ENCODE results near the gene RGS9. TPM values are rescaled to one million over a fixed set of nuclear protein-coding genes. Genes with fewer than 3 reads are reported as not detected.
"Not testable (repeated sequence)": the region's sequence is repeated elsewhere in the genome, so short reads cannot be mapped to it uniquely, and the experiment has no call there.

The RGS9 gene
- total and polyA plus RNA-seq, 10 of the 15 experiments (the other 5 are each of a cell fraction or from before 2014, with no cell fraction given): 1.1 to 10.6 (median 5.6) TPM

DNA sequence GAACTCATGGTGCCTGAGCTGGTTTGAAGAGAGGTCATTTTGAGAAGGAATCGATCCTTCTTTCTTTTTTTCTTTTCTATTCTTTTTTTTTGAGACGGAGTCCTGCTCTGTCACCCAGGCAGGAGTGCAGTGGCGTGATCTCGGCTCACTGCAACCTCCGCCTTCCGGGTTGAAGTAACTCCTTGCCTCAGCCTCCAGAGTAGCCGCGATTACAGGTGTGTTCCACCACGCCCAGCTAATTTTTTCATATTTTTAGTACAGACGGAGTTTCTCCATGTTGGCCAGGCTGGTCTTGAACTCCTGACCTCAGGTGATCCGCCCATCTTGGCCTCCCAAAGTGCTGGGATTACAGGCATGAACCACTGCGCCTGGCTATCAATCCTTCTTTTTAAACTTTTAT, 43.1 kb downstream of the RGS9 start:
- FAIRE-seq; H3K4me3 ChIP-seq; H3K9me3 ChIP-seq (replicated peaks; ENCODE audit: control insufficient read depth, insufficient read depth, low read length); ATAC-seq; H3K27me3 ChIP-seq (replicated peaks in 1 of 2; ENCODE audit: control insufficient read depth in 2 of 2, insufficient read depth in 2 of 2, low read length in 1 of 2); H2AFZ ChIP-seq (ENCODE audit: control insufficient read depth, low read depth, low read length); H3K36me3 ChIP-seq (ENCODE audit: control insufficient read depth in 2 of 2, insufficient read depth in 2 of 2, low read length in 1 of 2); BruUV-seq (replicated peaks); DNase-seq (ENCODE audit: low read depth, low spot score); H3K9ac ChIP-seq (ENCODE audit: control insufficient read depth, insufficient read depth, low read length); H4K20me1 ChIP-seq (ENCODE audit: control insufficient read depth, insufficient read depth); H3K79me2 ChIP-seq (ENCODE audit: control insufficient read depth, insufficient read depth, low read length): not testable (repeated sequence)
- intact Hi-C loops (cut with micrococcal nuclease; ENCODE audit: unreplicated experiment) (loop anchor here (2.0 to 5.0 kb wide), 4 partner anchors 25 to 208 kb away; partner anchors contain the start of gene GNA13), in situ Hi-C loops (cut with MboI) (loop anchor here (5.0 kb wide), 1 partner anchor 198 kb away; no protein-coding TSS in a partner anchor)
- ChIA-PET RAD21 (ENCODE audit: unreplicated experiment) (interaction anchor here (1.3 to 1.7 kb wide), 3 partner anchors 24 to 46 kb away, joined by 3 to 5 read pairs (median 4); partner anchors contain the start of gene RGS9), CTCF (interaction anchor here (1.1 to 4.6 kb wide), 3 partner anchors 25 to 43 kb away, joined by 3 to 17 read pairs (median 5); partner anchors contain the start of gene RGS9), POLR2A (interaction anchor here (0.6 to 1.1 kb wide), 2 partner anchors 15 to 193 kb away, joined by 3 read pairs; no protein-coding TSS in a partner anchor), SMC1A (ENCODE audit: uncharacterized antibody, unreplicated experiment) (interaction anchor here (0.8 to 4.4 kb wide), 5 partner anchors 13 to 159 kb away, joined by 3 to 26 read pairs (median 11); no protein-coding TSS in a partner anchor)
- peak overlapping the region; percentile 23; the same call in 1 of the 2 replicates for H3K4me2 ChIP-seq (ENCODE audit: control insufficient read depth, insufficient read depth)
- H3K27ac ChIP-seq (ENCODE audit: control insufficient read depth, insufficient read depth): peak overlapping the region; percentile 99
- 4% methylated on average over 12 of the region's 12 CpGs for WGBS (ENCODE audit: insufficient coverage, insufficient replicate concordance, low lambda C conversion rate, missing lambda C conversion rate)
- H3K4me1 ChIP-seq (ENCODE audit: control insufficient read depth, insufficient read depth, low read length): peaks cover 55% of the 10 kb centered on the region

DNA sequence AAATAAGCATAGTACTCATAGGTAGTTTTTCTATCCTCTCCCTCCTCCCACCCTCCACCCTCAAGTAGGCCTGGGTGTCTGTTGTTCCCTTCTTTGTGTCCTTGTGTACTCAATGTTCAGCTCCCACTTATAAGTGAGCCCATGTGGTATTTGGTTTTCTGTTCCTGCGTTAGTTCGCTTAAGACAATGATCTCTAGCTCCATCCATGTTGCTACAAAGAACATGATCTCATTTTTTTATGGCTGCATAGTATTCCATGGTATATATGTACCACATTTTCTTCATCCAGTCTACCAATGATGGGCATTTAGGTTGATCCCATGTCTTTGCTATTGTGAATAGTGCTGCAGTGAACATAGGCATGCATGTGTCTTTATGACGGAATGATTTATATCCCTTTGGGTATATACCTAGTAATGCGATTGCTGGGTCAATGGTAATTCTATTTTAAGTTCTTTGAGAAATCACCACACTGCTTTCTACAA, 43.6 kb downstream of the RGS9 start:
- not testable (repeated sequence) for H2AFZ ChIP-seq (ENCODE audit: control insufficient read depth, low read depth, low read length); H3K9me3 ChIP-seq (replicated peaks; ENCODE audit: control insufficient read depth, insufficient read depth, low read length); H3K79me2 ChIP-seq (ENCODE audit: control insufficient read depth, insufficient read depth, low read length); FAIRE-seq; H3K36me3 ChIP-seq (ENCODE audit: control insufficient read depth in 2 of 2, insufficient read depth in 2 of 2, low read length in 1 of 2); DNase-seq (ENCODE audit: low read depth, low spot score); BruUV-seq (replicated peaks); ATAC-seq; H3K4me3 ChIP-seq; H4K20me1 ChIP-seq (ENCODE audit: control insufficient read depth, insufficient read depth); H3K9ac ChIP-seq (ENCODE audit: control insufficient read depth, insufficient read depth, low read length); H3K27me3 ChIP-seq (replicated peaks in 1 of 2; ENCODE audit: control insufficient read depth in 2 of 2, insufficient read depth in 2 of 2, low read length in 1 of 2)
- ChIA-PET POLR2A (interaction anchor here (1.1 to 2.1 kb wide), 2 partner anchors 15 to 195 kb away, joined by 3 to 9 read pairs; no protein-coding TSS in a partner anchor), SMC1A (ENCODE audit: uncharacterized antibody, unreplicated experiment) (interaction anchor here (1.1 to 4.4 kb wide), 10 partner anchors 10 to 206 kb away, joined by 3 to 26 read pairs (median 9); no protein-coding TSS in a partner anchor), CTCF (interaction anchor here (0.6 to 4.6 kb wide), 8 partner anchors 12 to 195 kb away, joined by 3 to 29 read pairs (median 5); partner anchors contain the start of gene RGS9), RAD21 (ENCODE audit: unreplicated experiment) (interaction anchor here (0.9 to 2.4 kb wide), 8 partner anchors 25 to 205 kb away, joined by 3 to 9 read pairs (median 4); partner anchors contain the start of gene RGS9)
- in situ Hi-C loops (cut with MboI): loop anchor here (5.0 kb wide), 1 partner anchor 198 kb away; no protein-coding TSS in a partner anchor
- intact Hi-C loops (cut with micrococcal nuclease; ENCODE audit: unreplicated experiment): loop anchor here (1.0 to 5.0 kb wide), 5 partner anchors 26 to 208 kb away; partner anchors contain the start of gene GNA13
- TF ChIP-seq SMARCA5 (IDR thresholded peaks at IDR 0.05): peak; percentile 94
- TF ChIP-seq, protein P1, sequence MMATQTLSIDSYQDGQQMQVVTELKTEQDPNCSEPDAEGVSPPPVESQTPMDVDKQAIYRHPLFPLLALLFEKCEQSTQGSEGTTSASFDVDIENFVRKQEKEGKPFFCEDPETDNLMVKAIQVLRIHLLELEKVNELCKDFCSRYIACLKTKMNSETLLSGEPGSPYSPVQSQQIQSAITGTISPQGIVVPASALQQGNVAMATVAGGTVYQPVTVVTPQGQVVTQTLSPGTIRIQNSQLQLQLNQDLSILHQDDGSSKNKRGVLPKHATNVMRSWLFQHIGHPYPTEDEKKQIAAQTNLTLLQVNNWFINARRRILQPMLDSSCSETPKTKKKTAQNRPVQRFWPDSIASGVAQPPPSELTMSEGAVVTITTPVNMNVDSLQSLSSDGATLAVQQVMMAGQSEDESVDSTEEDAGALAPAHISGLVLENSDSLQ (IDR thresholded peaks at IDR 0.05): peak; percentile 22; the same call in 1 of the 2 replicates
- Histone ChIP-seq H3K4me1 (ENCODE audit: control insufficient read depth, insufficient read depth, low read length) (peaks cover 52% of the 10 kb centered on the region), H3K27ac (ENCODE audit: control insufficient read depth, insufficient read depth) (peak overlapping the region; percentile 99), H3K4me2 (ENCODE audit: control insufficient read depth, insufficient read depth) (peak overlapping the region; percentile 23; the same call in 1 of the 2 replicates)
- WGBS (ENCODE audit: insufficient coverage, insufficient replicate concordance, low lambda C conversion rate, missing lambda C conversion rate): 23% methylated on average over 4 of the region's 4 CpGs

Measured in GM12878 (cell line).